Smooth muscle cell (in vitro differentiated cells): ENCODE results near the gene CRELD2. TPM values are rescaled to one million over a fixed set of nuclear protein-coding genes. Genes with fewer than 3 reads are reported as not detected.

ENCODE experiments used
- DNase-seq: peaks from one replicate; lab custom pipeline; 2025; ENCODE audit not compliant: unreplicated experiment; lab: John Stamatoyannopoulos, UW
- H2AFZ ChIP-seq: fragments of 200-600 bp; sonication (generic); 2 replicates; pipeline ENCODE4 v1.6.0; 2016; ENCODE audit warnings: antibody characterized with exemption, low read depth, mild to moderate bottlenecking
- H3F3A ChIP-seq: fragments of 200-600 bp; sonication (generic); 2 replicates; pipeline ENCODE4 v1.6.0; 2017; ENCODE audit warnings: antibody characterized with exemption, low read depth
- H3K27ac ChIP-seq: fragments of 200-600 bp; sonication (generic); 2 replicates; pipeline ENCODE4 v1.5.1; 2016; ENCODE audit warnings: low read depth, mild to moderate bottlenecking
- H3K27me3 ChIP-seq: fragments of 200-600 bp; sonication (generic); 2 replicates; pipeline ENCODE4 v1.6.1; 2016; ENCODE audit warnings: low read depth, mild to moderate bottlenecking
- H3K36me3 ChIP-seq: fragments of 200-600 bp; sonication (generic); 2 replicates; pipeline ENCODE4 v1.5.1; 2016; ENCODE audit warnings: low read depth
- H3K4me1 ChIP-seq: fragments of 200-600 bp; sonication (generic); 2 replicates; pipeline ENCODE4 v1.5.1; 2016; ENCODE audit warnings: low read depth
- H3K4me2 ChIP-seq: fragments of 200-600 bp; sonication (generic); 2 replicates; pipeline ENCODE4 v1.6.0; 2016; ENCODE audit warnings: mild to moderate bottlenecking
- H3K4me3 ChIP-seq: fragments of 200-600 bp; sonication (generic); 2 replicates; pipeline ENCODE4 v1.5.1; 2016; ENCODE audit warnings: mild to moderate bottlenecking
- H3K79me2 ChIP-seq: fragments of 200-600 bp; sonication (generic); 2 replicates; pipeline ENCODE4 v1.6.0; 2016; ENCODE audit warnings: low read depth, mild to moderate bottlenecking
- H3K9ac ChIP-seq: fragments of 200-600 bp; sonication (generic); 2 replicates; pipeline ENCODE4 v1.6.0; 2016; ENCODE audit warnings: low read depth
- H3K9me3 ChIP-seq: fragments of 200-600 bp; sonication (generic); replicated peaks from 2 replicates; pipeline ENCODE4 v1.5.1; 2016; ENCODE audit warnings: low read depth
- H4K20me1 ChIP-seq: fragments of 200-600 bp; sonication (generic); 2 replicates; pipeline ENCODE4 v1.6.0; 2016; ENCODE audit warnings: low read depth
- WGBS: methylation state at CpG from one replicate; pipeline ENCODE4 v1.1.7; 2016; ENCODE audit warnings: low lambda C conversion rate; 5-methylcytosine and 5-hydroxymethylcytosine counted together
- polyA plus RNA-seq: library from polyadenylated mRNA; unstranded; fragments of >200 nt; fragmentation: Nextera tagmentation; extraction: Ambion mirVana; gene quantifications from 2 replicates; pipeline ENCODE4 v1.2.1, GENCODE V29; 2016
- total RNA-seq: library from RNA; depleted of rRNA; stranded (reverse); fragments of >200 nt; gene quantifications from 2 replicates; pipeline ENCODE4 v1.2.3, GENCODE V29; 2014
- TF ChIP-seq, protein P1 (sequence below): fragments of 200-600 bp; sonication (generic); IDR thresholded peaks from 2 replicates; pipeline ENCODE4 v1.5.1; 2017; ENCODE audit warnings: borderline replicate concordance, mild to moderate bottlenecking, antibody characterized with exemption; ENCODE audit not compliant: insufficient read depth, poor library complexity, severe bottlenecking

Gene CRELD2
- total and polyA plus RNA-seq, 2 experiments from 2014 or later: 52.7 to 127 TPM

DNA sequence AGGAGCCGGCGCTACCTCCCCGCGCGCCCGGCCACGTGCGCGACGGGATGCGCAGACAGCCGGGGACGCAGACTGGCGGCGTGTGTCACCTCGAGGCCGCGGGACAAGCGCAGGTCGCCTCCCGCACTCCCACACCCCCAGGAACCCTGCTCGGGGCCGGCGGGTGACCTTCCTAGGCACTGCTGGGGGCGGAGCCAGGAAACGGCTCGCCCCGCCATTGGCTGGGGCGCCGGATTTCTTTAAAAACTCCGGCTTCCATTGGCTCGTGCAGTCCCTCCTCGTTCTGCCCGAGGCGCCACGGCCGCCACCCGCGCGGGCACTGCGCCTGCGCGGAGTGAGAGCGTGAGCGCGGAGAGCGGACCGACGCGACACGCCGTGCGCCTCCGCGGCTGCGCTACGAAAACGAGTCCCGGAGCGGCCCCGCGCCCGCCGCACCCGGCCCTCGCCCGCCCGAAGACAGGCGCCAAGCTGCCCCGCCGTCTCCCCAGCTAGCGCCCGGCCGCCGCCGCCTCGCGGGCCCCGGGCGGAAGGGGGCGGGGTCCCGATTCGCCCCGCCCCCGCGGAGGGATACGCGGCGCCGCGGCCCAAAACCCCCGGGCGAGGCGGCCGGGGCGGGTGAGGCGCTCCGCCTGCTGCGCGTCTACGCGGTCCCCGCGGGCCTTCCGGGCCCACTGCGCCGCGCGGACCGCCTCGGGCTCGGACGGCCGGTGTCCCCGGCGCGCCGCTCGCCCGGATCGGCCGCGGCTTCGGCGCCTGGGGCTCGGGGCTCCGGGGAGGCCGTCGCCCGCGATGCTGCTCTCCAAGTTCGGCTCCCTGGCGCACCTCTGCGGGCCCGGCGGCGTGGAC is 41.9 kb downstream of the CRELD2 start, which contains the start of gene PIM3:
PIM3 (plus strand) TSS at position 614 of the 846 bp plus-strand sequence; CDS start at position 790, 176 bp downstream.
- Histone ChIP-seq H3K27ac (peak within 1 kb of the TSS; percentile 96), H3K36me3 (no peaks in the 10 kb centered on the region), H3K4me2 (peak within 1 kb of the TSS; percentile 98), H3K27me3 (no peaks in the 10 kb centered on the region), H3K4me3 (peak within 1 kb of the TSS; percentile 63), H3F3A (no peaks in the 10 kb centered on the region), H3K9ac (peak within 1 kb of the TSS; percentile 96), H2AFZ (no peak within 1 kb of the TSS), H3K79me2 (peaks cover 33% of the 10 kb centered on the region), H3K9me3 (no peaks in the 10 kb centered on the region), H3K4me1 (peaks cover 8% of the 10 kb centered on the region), H4K20me1 (peaks cover 41% of the 10 kb centered on the region)
- DNase-seq: peak; percentile 73
- WGBS: 1% methylated on average over 81 of the region's 137 CpGs
- TF ChIP-seq, protein P1, sequence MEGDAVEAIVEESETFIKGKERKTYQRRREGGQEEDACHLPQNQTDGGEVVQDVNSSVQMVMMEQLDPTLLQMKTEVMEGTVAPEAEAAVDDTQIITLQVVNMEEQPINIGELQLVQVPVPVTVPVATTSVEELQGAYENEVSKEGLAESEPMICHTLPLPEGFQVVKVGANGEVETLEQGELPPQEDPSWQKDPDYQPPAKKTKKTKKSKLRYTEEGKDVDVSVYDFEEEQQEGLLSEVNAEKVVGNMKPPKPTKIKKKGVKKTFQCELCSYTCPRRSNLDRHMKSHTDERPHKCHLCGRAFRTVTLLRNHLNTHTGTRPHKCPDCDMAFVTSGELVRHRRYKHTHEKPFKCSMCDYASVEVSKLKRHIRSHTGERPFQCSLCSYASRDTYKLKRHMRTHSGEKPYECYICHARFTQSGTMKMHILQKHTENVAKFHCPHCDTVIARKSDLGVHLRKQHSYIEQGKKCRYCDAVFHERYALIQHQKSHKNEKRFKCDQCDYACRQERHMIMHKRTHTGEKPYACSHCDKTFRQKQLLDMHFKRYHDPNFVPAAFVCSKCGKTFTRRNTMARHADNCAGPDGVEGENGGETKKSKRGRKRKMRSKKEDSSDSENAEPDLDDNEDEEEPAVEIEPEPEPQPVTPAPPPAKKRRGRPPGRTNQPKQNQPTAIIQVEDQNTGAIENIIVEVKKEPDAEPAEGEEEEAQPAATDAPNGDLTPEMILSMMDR: no peak

GRCh38 chr22:49961005-49961600 is 42.7 kb downstream of the CRELD2 start:
- Histone ChIP-seq H3K4me1 (peaks cover 8% of the 10 kb centered on the region), H3K27me3 (no peaks in the 10 kb centered on the region), H3F3A (no peaks in the 10 kb centered on the region), H3K27ac (peak overlapping the region; percentile 96), H3K4me3 (peak overlapping the region; percentile 63), H3K36me3 (no peaks in the 10 kb centered on the region), H4K20me1 (peaks cover 44% of the 10 kb centered on the region), H3K4me2 (peak overlapping the region; percentile 98), H3K9ac (peak overlapping the region; percentile 96), H3K9me3 (no peaks in the 10 kb centered on the region), H2AFZ (no peak overlapping the region), H3K79me2 (peaks cover 33% of the 10 kb centered on the region)
- TF ChIP-seq, protein P1: no peak
- no peak for DNase-seq
- 1% methylated on average over 35 of the region's 84 CpGs for WGBS

DNA sequence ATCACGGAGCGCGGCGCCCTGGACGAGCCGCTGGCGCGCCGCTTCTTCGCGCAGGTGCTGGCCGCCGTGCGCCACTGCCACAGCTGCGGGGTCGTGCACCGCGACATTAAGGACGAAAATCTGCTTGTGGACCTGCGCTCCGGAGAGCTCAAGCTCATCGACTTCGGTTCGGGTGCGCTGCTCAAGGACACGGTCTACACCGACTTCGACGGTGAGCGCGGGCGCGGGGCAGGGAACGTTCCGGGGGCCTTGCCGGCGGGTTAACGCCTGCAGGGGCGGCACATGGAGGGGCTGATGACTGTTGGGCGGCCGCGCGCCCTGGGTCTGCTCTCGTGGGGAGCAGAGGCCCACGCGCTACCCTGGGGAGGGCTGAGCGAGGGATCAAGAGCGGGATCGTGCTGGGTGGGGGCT is 43.2 kb downstream of the CRELD2 start:
- Histone ChIP-seq H3F3A (no peaks in the 10 kb centered on the region), H3K4me3 (peak overlapping the region; percentile 63), H3K9ac (peak overlapping the region; percentile 96), H3K36me3 (no peaks in the 10 kb centered on the region), H3K9me3 (no peaks in the 10 kb centered on the region), H2AFZ (no peak overlapping the region), H4K20me1 (peaks cover 44% of the 10 kb centered on the region), H3K27me3 (no peaks in the 10 kb centered on the region), H3K4me1 (peaks cover 8% of the 10 kb centered on the region), H3K27ac (peak overlapping the region; percentile 96), H3K79me2 (peaks cover 33% of the 10 kb centered on the region), H3K4me2 (peak overlapping the region; percentile 98)
- TF ChIP-seq, protein P1: no peak
- 1% methylated on average over 49 of the region's 49 CpGs for WGBS
- DNase-seq: no peak
